Endothelial cell of umbilical vein (primary cell): Measurements from ENCODE around the gene ROPN1B. TPM values are rescaled to one million over a fixed set of nuclear protein-coding genes. Genes with fewer than 3 reads are reported as not detected.

Source experiments
- BruUV-seq: library from RNA; stranded (reverse); fragments of 400-500 nt; replicated peaks from 2 replicates; lab custom pipeline; 2021; lab: Mats Ljungman, UMichigan
- CTCF ChIA-PET: fragments of 300-600, 350-600 bp; sonication (Branson Sonifier 250); formaldehyde crosslinking; loops from one replicate; lab custom pipeline; 2021; ENCODE audit warnings: antibody characterized with exemption, inconsistent platforms; lab: Charles Lee
- POLR2A ChIA-PET: fragments of 300-600, 350-600 bp; sonication (Branson Sonifier 250); formaldehyde crosslinking; loops from one replicate; lab custom pipeline; 2021; ENCODE audit warnings: antibody characterized with exemption, inconsistent platforms; lab: Charles Lee
- DNase-seq: peaks from one replicate; pipeline ENCODE4 v3.0.0-alpha.2; 2011; ENCODE audit warnings: low read depth, low spot score
- FAIRE-seq: peaks from 2 replicates; lab custom pipeline; 2011; peaks lifted over from hg19 to GRCh38; lab: Jason Lieb, UNC
- H2AFZ ChIP-seq: 2 replicates; pipeline ENCODE4 v1.6.0; 2012; ENCODE audit warnings: low read depth, low read length, control low read depth, inconsistent platforms
- H3K27ac ChIP-seq: 2 replicates; pipeline ENCODE4 v1.5.1; 2011; ENCODE audit warnings: low read depth, mild to moderate bottlenecking, control low read depth, low read length, moderate library complexity; ENCODE audit not compliant: insufficient read depth
- H3K27me3 ChIP-seq, 2 experiments: 2 replicates each; pipeline versions ENCODE4 v1.6.0 to v1.6.1; 2011; ENCODE audit warnings: low read length in 2 of 2, mixed read lengths in 1 of 2; ENCODE audit not compliant: control insufficient read depth in 2 of 2, insufficient read depth in 2 of 2
- H3K36me3 ChIP-seq, 2 experiments: 2 replicates in 1 of 2; 3 replicates in 1 of 2; pipeline ENCODE4 v1.5.1; 2011; ENCODE audit warnings: low read length in 2 of 2, mild to moderate bottlenecking in 1 of 2, moderate library complexity in 1 of 2; ENCODE audit not compliant: control insufficient read depth in 2 of 2, insufficient read depth in 2 of 2; ENCODE audit errors: extremely low read depth in 1 of 2
- H3K4me1 ChIP-seq: 3 replicates; pipeline ENCODE4 v1.5.1; 2011; ENCODE audit warnings: mild to moderate bottlenecking, low read length; ENCODE audit not compliant: control insufficient read depth, insufficient read depth; ENCODE audit errors: extremely low read depth
- H3K4me2 ChIP-seq: 2 replicates; pipeline ENCODE4 v1.6.1; 2011; ENCODE audit warnings: low read length, control low read depth, mixed read lengths; ENCODE audit not compliant: insufficient read depth
- H3K4me3 ChIP-seq, 3 experiments: fragments of 200-600 bp in 1 of 3; sonication (generic), shearing (Covaris generic) in 1 of 3; replicated peaks in 1 of 3; 2 replicates each; pipeline ENCODE4 v1.5.1; 2011 to 2016; ENCODE audit warnings: control low read depth in 3 of 3, low read length in 3 of 3, mild to moderate bottlenecking in 2 of 3, inconsistent platforms in 1 of 3, low read depth in 1 of 3, moderate library complexity in 1 of 3; ENCODE audit not compliant: insufficient read depth in 1 of 3
- H3K79me2 ChIP-seq: 2 replicates; pipeline ENCODE4 v1.6.0; 2012; ENCODE audit warnings: low read length, inconsistent platforms; ENCODE audit not compliant: control insufficient read depth, insufficient read depth
- H3K9ac ChIP-seq: replicated peaks from 2 replicates; pipeline ENCODE3; 2011; ENCODE audit warnings: low read length, control low read depth; ENCODE audit not compliant: insufficient read depth; ENCODE audit errors: extremely low read depth
- H3K9me1 ChIP-seq: replicated peaks from 3 replicates; pipeline ENCODE4 v1.6.0; 2011; ENCODE audit warnings: mild to moderate bottlenecking, low read length; ENCODE audit not compliant: control insufficient read depth, insufficient read depth; ENCODE audit errors: extremely low read depth
- H3K9me3 ChIP-seq: replicated peaks from 2 replicates; pipeline ENCODE4 v1.5.1; 2012; ENCODE audit warnings: low read length, inconsistent platforms; ENCODE audit not compliant: control insufficient read depth, insufficient read depth
- H4K20me1 ChIP-seq: replicated peaks from 2 replicates; pipeline ENCODE3; 2011; ENCODE audit warnings: mild to moderate bottlenecking, low read length; ENCODE audit not compliant: control insufficient read depth, insufficient read depth; ENCODE audit errors: extremely low read depth
- EZH2 ChIP-seq: IDR thresholded peaks from 2 replicates; pipeline ENCODE4 v1.6.1; 2012; ENCODE audit warnings: borderline replicate concordance, low read depth, mild to moderate bottlenecking, moderate library complexity, low read length, inconsistent platforms; ENCODE audit not compliant: severe bottlenecking
- FOS ChIP-seq: IDR thresholded peaks from 2 replicates; pipeline ENCODE4 v1.6.1; 2011; ENCODE audit warnings: mild to moderate bottlenecking, low read length, moderate library complexity, borderline replicate concordance; ENCODE audit not compliant: insufficient read depth
- GATA2 ChIP-seq: IDR thresholded peaks from 2 replicates; pipeline ENCODE4 v1.7.0; 2011; ENCODE audit warnings: low read depth, mild to moderate bottlenecking, moderate library complexity, mixed read lengths, low read length; ENCODE audit not compliant: insufficient read length, insufficient read depth
- JUN ChIP-seq: IDR thresholded peaks from 2 replicates; pipeline ENCODE4 v1.6.1; 2011; ENCODE audit warnings: borderline replicate concordance, low read depth; ENCODE audit not compliant: insufficient read length, insufficient read depth
- MAX ChIP-seq: IDR thresholded peaks from 2 replicates; pipeline ENCODE4 v1.6.1; 2011; ENCODE audit not compliant: insufficient read depth, insufficient read length
- MYC ChIP-seq: IDR thresholded peaks from one replicate; pipeline ENCODE4 v1.6.1; 2011; ENCODE audit warnings: mild to moderate bottlenecking, low read depth, low read length
- POLR2A ChIP-seq: IDR thresholded peaks from 2 replicates; pipeline ENCODE4 v1.6.1; 2012; ENCODE audit warnings: low read depth, mild to moderate bottlenecking, control low read depth, low read length
- POLR2AphosphoS5 ChIP-seq: IDR thresholded peaks from 2 replicates; pipeline ENCODE4 v1.6.1; 2012; ENCODE audit warnings: low read depth, mild to moderate bottlenecking, control low read depth, low read length, moderate library complexity; ENCODE audit not compliant: insufficient read depth
- dilution Hi-C: fragments of 300-500 bp; cut with MboI; formaldehyde crosslinking; loops from one replicate; pipeline ENCODE4 v1.15.0; 2019; ENCODE audit warnings: low sequenced_read_pairs; ENCODE audit not compliant: extremely low pct_ligation_motif_present
- intact Hi-C: fragments of 100-400 bp; cut with micrococcal nuclease; formaldehyde crosslinking; loops from one replicate; pipeline ENCODE4 v1.10.0; 2022
- polyA plus RNA-seq, 4 experiments: library from polyadenylated mRNA; depleted of rRNA in 3 of 4; stranded (reverse) in 3 of 4; unstranded in 1 of 4; fragments of >200 nt; gene quantifications; 2 replicates each; pipeline versions ENCODE4 v1.2.1 to v1.2.3, GENCODE V29; 2011 to 2012; ENCODE audit warnings: missing spikeins in 1 of 4
- total RNA-seq: library from RNA; stranded (reverse); gene quantifications from 2 replicates; pipeline ENCODE4 v1.2.3, GENCODE V29; 2021
- TF ChIP-seq, protein P1 (sequence below), 2 donors: IDR thresholded peaks; 1 replicate in 1 of 2; 2 replicates in 1 of 2; pipeline ENCODE4 v1.5.1; 2011; ENCODE audit warnings: low read length in 2 of 2, mild to moderate bottlenecking in 2 of 2, moderate library complexity in 2 of 2, control low read depth in 1 of 2, inconsistent platforms in 1 of 2, low read depth in 1 of 2; ENCODE audit not compliant: insufficient read depth in 1 of 2; ENCODE audit errors: extremely low read depth in 1 of 2

ROPN1B gene
- total and polyA plus RNA-seq, 2 donors (not counting 3 experiments of a cell fraction or from before 2014, with no cell fraction given) = not detected

DNA sequence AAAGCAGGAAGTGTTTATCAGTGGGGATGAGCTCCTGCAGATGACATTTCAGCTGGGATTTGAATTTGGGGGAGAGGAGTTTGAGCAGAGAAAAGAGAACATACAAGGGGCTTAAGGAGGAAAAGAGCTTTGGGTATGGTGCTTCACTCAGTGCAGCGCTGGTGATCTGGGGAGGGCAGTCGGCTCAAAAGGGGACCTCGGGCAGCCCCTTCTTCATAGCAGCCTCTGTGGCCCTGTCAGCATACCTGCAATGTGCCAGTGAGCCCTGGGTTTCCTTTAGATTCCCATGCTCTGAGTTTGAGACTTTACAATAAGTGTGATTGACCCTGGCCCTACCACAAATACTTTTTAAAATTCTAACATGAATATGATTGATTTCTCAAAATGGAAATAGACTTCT lies 40.2 kb downstream of the ROPN1B start:
- TF ChIP-seq JUN (no peak), POLR2AphosphoS5 (no peak), FOS (no peak), EZH2 (no peak), GATA2 (no peak), MYC (no peak), POLR2A (no peak), MAX (no peak)
- TF ChIP-seq, protein P1, sequence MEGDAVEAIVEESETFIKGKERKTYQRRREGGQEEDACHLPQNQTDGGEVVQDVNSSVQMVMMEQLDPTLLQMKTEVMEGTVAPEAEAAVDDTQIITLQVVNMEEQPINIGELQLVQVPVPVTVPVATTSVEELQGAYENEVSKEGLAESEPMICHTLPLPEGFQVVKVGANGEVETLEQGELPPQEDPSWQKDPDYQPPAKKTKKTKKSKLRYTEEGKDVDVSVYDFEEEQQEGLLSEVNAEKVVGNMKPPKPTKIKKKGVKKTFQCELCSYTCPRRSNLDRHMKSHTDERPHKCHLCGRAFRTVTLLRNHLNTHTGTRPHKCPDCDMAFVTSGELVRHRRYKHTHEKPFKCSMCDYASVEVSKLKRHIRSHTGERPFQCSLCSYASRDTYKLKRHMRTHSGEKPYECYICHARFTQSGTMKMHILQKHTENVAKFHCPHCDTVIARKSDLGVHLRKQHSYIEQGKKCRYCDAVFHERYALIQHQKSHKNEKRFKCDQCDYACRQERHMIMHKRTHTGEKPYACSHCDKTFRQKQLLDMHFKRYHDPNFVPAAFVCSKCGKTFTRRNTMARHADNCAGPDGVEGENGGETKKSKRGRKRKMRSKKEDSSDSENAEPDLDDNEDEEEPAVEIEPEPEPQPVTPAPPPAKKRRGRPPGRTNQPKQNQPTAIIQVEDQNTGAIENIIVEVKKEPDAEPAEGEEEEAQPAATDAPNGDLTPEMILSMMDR (IDR thresholded peaks at IDR 0.05; ENCODE audit: extremely low read depth in 1 of 2, insufficient read depth in 1 of 2, low read depth in 1 of 2, low read length in 2 of 2) = no peak
- no peak overlapping the region for H3K4me3 ChIP-seq
- no peak overlapping the region for H3K27ac ChIP-seq
- ChIA-PET CTCF (no interaction called here), POLR2A (no interaction called here)
- FAIRE-seq = no peak
- BruUV-seq = no TSS peak
- H2AFZ ChIP-seq = no peak overlapping the region
- H3K9me3 ChIP-seq = no peaks in the 10 kb centered on the region
- H3K4me2 ChIP-seq = no peak overlapping the region
- no peaks in the 10 kb centered on the region for H3K9me1 ChIP-seq
- no peaks in the 10 kb centered on the region for H4K20me1 ChIP-seq
- H3K4me1 ChIP-seq = no peaks in the 10 kb centered on the region
- no peaks in the 10 kb centered on the region for H3K79me2 ChIP-seq
- dilution Hi-C loops (no loop called here), intact Hi-C loops (no loop called here)
- no peak overlapping the region for H3K9ac ChIP-seq
- peaks cover 0 to 22% of the 10 kb centered on the region in 2 experiments for H3K36me3 ChIP-seq
- DNase-seq = no peak
- H3K27me3 ChIP-seq = no peaks in the 10 kb centered on the region
